Renal cortical epithelial cell (primary cell): ENCODE measurements around the gene RSPH9. TPM values are rescaled to one million over a fixed set of nuclear protein-coding genes. Genes with fewer than 3 reads are reported as not detected.

Source experiments
- DNase-seq: peaks from one replicate; pipeline ENCODE4 v3.0.0-alpha.2; 2011; ENCODE audit warnings: low read depth
- total RNA-seq: library from RNA; depleted of rRNA; stranded (reverse); fragments of >200 nt; gene quantifications from 2 replicates; pipeline ENCODE4 v1.2.3, GENCODE V29; 2014

The RSPH9 gene
- total RNA-seq, 1 donor from 2014 or later = 0.35 TPM

- no peak for DNase-seq
Measured at GRCh38 chr6:43710576-43710975, 65.7 kb downstream of the RSPH9 start.

DNA sequence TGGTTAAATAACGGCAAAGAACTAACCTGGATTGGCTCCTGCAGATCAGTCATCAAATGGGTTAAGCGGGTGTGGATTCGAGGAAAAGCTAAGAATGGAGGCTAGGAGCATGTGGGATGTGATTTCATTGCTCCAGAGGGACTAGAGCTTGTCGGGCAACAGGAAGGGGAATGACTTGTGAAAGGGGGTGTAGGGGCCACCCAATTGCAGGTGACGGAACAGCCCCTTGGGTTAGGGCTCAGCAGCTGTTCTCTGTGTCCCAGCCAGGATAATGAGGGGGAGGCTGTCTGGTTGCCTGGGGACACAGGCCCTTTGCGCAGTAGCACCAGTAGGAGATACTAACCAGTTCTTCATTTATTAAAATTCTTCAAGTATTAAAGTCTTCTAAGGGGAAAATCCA, 67.7 kb downstream of the RSPH9 start:
- DNase-seq = no peak

GRCh38 chr6:43713643-43714310, 68.9 kb downstream of the RSPH9 start:
- DNase-seq = no peak

DNA sequence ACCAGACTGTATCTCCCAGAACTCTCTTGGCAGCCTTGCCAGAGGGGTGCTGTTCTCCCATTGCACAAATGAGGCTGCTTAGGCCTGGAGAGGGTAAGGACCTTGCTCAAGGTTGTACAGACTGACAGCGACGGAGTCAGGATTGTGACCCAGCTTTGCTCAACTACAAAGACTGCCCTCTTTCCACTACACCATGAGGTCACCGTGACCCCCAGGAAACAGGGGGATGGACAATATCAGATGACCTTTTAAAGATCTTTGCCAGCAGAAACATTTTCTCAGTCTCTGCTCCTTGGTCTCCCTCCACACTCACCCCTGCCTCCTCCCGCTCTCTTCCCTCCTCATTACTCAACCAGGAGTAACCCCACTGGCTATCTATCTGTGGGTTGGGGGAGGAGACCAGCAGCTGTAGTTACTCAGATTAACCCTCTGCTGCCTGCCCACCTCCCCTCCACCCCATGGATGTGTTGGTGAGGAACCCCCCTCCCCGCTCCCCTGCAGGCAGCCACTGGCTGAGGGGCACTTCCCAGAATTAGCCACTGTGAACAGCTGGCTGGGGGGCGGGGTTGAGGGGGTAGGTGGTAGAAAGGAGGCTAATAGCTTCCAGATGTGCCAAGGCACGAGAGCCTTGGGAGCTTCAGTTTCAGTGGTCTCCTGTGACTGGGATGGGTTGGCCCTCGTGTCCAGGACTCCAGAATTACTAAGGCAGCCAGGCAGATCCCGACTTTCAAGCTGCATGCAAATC, 69.6 kb downstream of the RSPH9 start:
- DNase-seq = no peak

- no peak for DNase-seq
Measured at GRCh38 chr6:43715056-43715788, 70.4 kb downstream of the RSPH9 start.

DNA sequence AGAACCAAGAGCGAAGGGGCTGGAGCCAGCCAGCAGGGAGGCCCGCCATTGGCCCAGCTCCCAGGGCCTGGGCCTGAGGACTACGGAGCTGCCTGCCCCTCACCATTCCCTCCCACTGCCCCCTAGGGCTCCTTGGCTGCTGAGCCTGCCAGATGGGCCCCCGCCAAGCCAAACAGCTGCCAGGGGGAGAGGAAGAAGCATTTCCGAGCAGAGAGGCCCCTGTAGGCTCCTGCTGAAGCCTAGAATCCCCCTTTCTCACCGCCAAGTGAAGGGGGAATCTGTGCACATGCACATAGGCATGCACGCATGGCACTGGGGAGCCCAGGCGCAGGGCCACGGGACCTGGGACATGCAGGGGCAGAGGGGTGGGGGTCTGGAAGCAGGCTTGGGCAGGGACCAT, 71.3 kb downstream of the RSPH9 start:
- DNase-seq = no peak

- no peak for DNase-seq
Measured at GRCh38 chr6:43717389-43717788, 72.6 kb downstream of the RSPH9 start.

GRCh38 chr6:43717822-43718221, 73.0 kb downstream of the RSPH9 start:
- no peak for DNase-seq

GRCh38 chr6:43718387-43719105, 73.7 kb downstream of the RSPH9 start:
- no peak for DNase-seq

DNA sequence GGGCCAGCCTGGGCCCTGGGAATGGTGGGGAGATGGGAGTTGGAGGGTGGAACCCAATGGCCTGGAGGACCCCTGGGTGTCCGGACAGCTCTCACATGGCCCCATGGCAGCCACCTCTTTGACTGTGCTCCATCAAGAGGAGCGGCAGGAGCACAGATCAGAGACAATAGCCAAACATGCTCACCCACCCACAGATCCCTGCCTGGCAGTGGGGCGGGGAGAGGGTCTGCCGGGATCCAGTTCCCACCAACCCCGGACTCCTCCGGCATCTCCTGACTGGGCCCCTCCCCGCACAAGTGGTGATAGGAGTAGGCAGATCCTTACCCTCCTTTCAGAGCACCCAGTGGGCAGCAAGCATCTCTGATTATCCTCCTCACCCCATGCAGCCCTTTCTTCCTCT, 74.7 kb downstream of the RSPH9 start:
- DNase-seq = no peak

DNA sequence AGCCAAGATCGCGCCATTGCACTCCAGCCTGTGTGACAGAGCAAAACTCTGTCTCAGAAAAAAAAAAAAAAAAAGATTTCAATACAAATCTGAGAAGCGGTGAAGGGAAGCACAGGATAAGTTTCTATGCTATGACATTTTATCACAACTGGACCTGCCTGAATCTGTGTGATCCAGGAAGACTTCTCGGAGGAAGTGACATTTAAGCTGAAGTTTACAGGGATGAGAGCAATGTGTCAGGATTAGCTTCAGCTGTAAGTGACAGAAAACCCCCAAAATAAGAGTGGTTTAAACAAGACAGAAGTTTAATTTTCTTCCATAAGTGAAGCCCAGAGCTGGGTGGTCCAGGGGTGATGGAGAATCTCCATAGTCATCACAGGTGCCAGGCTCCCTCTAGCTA, 76.2 kb downstream of the RSPH9 start:
- DNase-seq = no peak

Other genes with a start within 250 kb of the RSPH9 start
- gene ABCC10, start 217.5 kb upstream of the RSPH9 start, total RNA-seq = 13.0 and 19.1 TPM in 2 replicates
- gene DLK2, start 189.5 kb upstream of the RSPH9 start, total RNA-seq = 1.3 TPM in 1 of 2 replicates, not detected in the other
- 6.4 and 19.6 TPM in 2 replicates for gene TJAP1, start 167.5 kb upstream of the RSPH9 start, total RNA-seq
- gene LRRC73, start 134.7 kb upstream of the RSPH9 start, total RNA-seq = 0.35 and 1.1 TPM in 2 replicates
- 114 and 161 TPM in 2 replicates for gene YIPF3, start 128.1 kb upstream of the RSPH9 start, total RNA-seq
- gene POLR1C, start 127.9 kb upstream of the RSPH9 start, total RNA-seq = 36.1 and 49.0 TPM in 2 replicates
- gene XPO5, start 69.0 kb upstream of the RSPH9 start, total RNA-seq = 39.8 and 49.1 TPM in 2 replicates
- 33.0 and 47.8 TPM in 2 replicates for gene POLH, start 68.9 kb upstream of the RSPH9 start, total RNA-seq
- gene GTPBP2, start 15.8 kb upstream of the RSPH9 start, total RNA-seq = 46.0 and 53.2 TPM in 2 replicates
- gene MAD2L1BP, start 9.2 kb upstream of the RSPH9 start, total RNA-seq = 49.7 and 91.3 TPM in 2 replicates
- gene MRPS18A, start 42.8 kb downstream of the RSPH9 start, total RNA-seq = 35.5 and 62.0 TPM in 2 replicates
- gene VEGFA, start 125.2 kb downstream of the RSPH9 start, total RNA-seq = 121 and 249 TPM in 2 replicates